ENCODE measurements around the gene CRHR2. TPM values are rescaled to one million over a fixed set of nuclear protein-coding genes. Genes with fewer than 3 reads are reported as not detected.

The CRHR2 gene
- total and polyA plus RNA-seq, 2 donors (not counting 1 experiment from before 2014, with no cell fraction given): not detected

DNA sequence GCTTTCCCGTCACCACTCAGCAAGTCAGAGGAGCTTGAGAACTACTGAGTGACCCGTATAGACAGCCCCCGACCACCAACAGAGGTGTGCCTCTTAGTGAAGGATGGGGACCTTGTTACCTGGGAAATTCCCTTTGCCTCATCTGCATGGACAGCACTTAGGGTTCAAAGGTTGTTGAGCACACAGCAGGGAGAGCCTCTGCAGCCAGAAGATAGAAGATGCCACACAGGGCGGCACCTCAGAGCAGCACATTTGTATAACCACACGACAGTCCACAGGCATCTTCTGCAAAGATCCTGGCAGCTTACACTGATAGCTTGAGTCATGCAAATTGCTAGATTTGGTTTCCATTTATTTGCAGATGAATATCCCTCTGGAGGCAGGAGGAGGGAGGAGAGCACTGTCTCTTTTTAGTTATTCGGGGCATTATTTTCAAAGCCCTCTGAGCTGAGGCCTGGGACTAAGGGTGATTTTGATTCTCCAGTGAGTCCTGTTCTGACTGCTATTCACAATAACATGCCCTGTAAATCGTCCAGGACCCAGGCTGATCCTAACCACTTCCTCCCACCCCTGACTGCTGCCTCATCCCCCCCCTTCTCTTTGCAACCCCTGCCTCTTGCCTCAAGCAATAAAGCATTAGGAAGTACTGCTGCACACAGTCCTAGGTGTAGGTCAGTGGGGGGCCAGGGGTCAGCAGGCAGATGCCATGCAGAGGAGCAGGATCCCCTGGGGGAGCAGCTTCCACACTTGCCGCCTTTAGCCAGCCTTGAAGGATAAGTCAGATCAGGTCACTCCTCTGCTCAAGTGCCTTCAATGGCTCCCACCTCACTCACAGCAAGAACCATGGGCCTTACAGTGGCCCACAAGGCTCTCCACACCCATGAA lies 45.0 kb upstream of the CRHR2 start:
- no peak for DNase-seq (ENCODE audit: low read depth in 2 of 2)
- Histone ChIP-seq H3K79me2 (ENCODE audit: control insufficient read depth, insufficient read depth, low read length) (no peaks in the 10 kb centered on the region), H3K27me3 (ENCODE audit: control insufficient read depth, insufficient read depth, low read length) (peaks cover 16% of the 10 kb centered on the region)

GRCh38 chr7:30726296-30727006 lies 44.2 kb upstream of the CRHR2 start:
- H3K27ac ChIP-seq (ENCODE audit: insufficient read depth, low read length): no peak overlapping the region
- no peak overlapping the region for H3K4me2 ChIP-seq (ENCODE audit: extremely low read depth, insufficient read depth, low read length)
- peaks cover 16% of the 10 kb centered on the region for H3K27me3 ChIP-seq (ENCODE audit: control insufficient read depth, insufficient read depth, low read length)
- no peak overlapping the region for H3K9ac ChIP-seq (ENCODE audit: insufficient read depth, low read length)
- H3K4me1 ChIP-seq (ENCODE audit: control insufficient read depth, extremely low read depth, insufficient read depth, low read length): no peaks in the 10 kb centered on the region
- H3K79me2 ChIP-seq (ENCODE audit: control insufficient read depth, insufficient read depth, low read length): no peaks in the 10 kb centered on the region
- H4K20me1 ChIP-seq (ENCODE audit: control insufficient read depth, extremely low read depth, insufficient read depth, low read length): no peaks in the 10 kb centered on the region
- H3K36me3 ChIP-seq (ENCODE audit: control insufficient read depth, insufficient read depth, low read length): no peaks in the 10 kb centered on the region
- no peak overlapping the region for H3K4me3 ChIP-seq (replicated peaks in 1 of 4; ENCODE audit: control extremely low read depth in 1 of 4, insufficient read depth in 1 of 4, low read depth in 3 of 4, low read length in 4 of 4)
- no peak for TF ChIP-seq EZH2 (IDR thresholded peaks at IDR 0.05; ENCODE audit: low read length, missing control alignments)
- TF ChIP-seq CTCF (conservative IDR thresholded peaks at IDR 0.05 in 1 of 2, IDR thresholded peaks at IDR 0.05 in 1 of 2; ENCODE audit: low read depth in 1 of 2, low read length in 2 of 2): no peak
- no peak overlapping the region for H2AFZ ChIP-seq (ENCODE audit: low read length)
- H3K9me3 ChIP-seq (ENCODE audit: control insufficient read depth, insufficient read depth, low read depth, low read length): no peaks in the 10 kb centered on the region
- no peak for DNase-seq (ENCODE audit: low read depth in 2 of 2)

More for the DNA sequence above, 45.0 kb upstream of the CRHR2 start:
- Histone ChIP-seq H4K20me1 (ENCODE audit: control insufficient read depth, extremely low read depth, insufficient read depth, low read length) (no peaks in the 10 kb centered on the region), H3K4me1 (ENCODE audit: control insufficient read depth, extremely low read depth, insufficient read depth, low read length) (no peaks in the 10 kb centered on the region), H3K27ac (ENCODE audit: insufficient read depth, low read length) (no peak overlapping the region), H3K4me2 (ENCODE audit: extremely low read depth, insufficient read depth, low read length) (no peak overlapping the region), H3K4me3 (replicated peaks in 1 of 4; ENCODE audit: control extremely low read depth in 1 of 4, insufficient read depth in 1 of 4, low read depth in 3 of 4, low read length in 4 of 4) (no peak overlapping the region), H3K9me3 (ENCODE audit: control insufficient read depth, insufficient read depth, low read depth, low read length) (no peaks in the 10 kb centered on the region), H2AFZ (ENCODE audit: low read length) (no peak overlapping the region), H3K9ac (ENCODE audit: insufficient read depth, low read length) (no peak overlapping the region), H3K36me3 (ENCODE audit: control insufficient read depth, insufficient read depth, low read length) (no peaks in the 10 kb centered on the region)
- TF ChIP-seq EZH2 (IDR thresholded peaks at IDR 0.05; ENCODE audit: low read length, missing control alignments) (no peak), CTCF (conservative IDR thresholded peaks at IDR 0.05 in 1 of 2, IDR thresholded peaks at IDR 0.05 in 1 of 2; ENCODE audit: low read depth in 1 of 2, low read length in 2 of 2) (no peak)

DNA sequence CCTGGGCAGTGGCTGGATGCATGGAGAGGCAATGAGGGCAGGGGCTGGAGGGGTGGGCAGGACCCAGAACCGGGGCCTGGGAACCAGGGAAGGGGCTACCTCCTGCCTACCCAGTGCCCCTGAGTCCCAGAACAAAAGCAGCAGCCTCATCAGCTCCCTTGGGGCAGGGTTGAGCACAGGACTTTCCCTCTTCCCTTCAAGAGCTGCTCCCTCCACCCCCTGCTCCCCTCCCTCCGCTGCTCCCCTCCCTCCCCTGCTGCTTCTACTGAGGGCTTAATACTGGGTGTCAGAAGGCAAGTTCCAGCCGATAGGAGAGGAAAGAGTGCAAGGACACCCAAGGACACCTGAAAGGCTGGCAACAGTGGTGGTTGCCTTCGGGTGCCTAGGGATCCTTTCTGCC lies 41.5 kb upstream of the CRHR2 start:
- H3K9me3 ChIP-seq (ENCODE audit: control insufficient read depth, insufficient read depth, low read depth, low read length): no peaks in the 10 kb centered on the region
- no peak for TF ChIP-seq CTCF (conservative IDR thresholded peaks at IDR 0.05 in 1 of 2, IDR thresholded peaks at IDR 0.05 in 1 of 2; ENCODE audit: low read depth in 1 of 2, low read length in 2 of 2)
- no peak for TF ChIP-seq EZH2 (IDR thresholded peaks at IDR 0.05; ENCODE audit: low read length, missing control alignments)
- no peak for DNase-seq (ENCODE audit: low read depth in 2 of 2)
- no peak overlapping the region for H3K4me3 ChIP-seq (replicated peaks in 1 of 4; ENCODE audit: control extremely low read depth in 1 of 4, insufficient read depth in 1 of 4, low read depth in 3 of 4, low read length in 4 of 4)
- H3K4me2 ChIP-seq (ENCODE audit: extremely low read depth, insufficient read depth, low read length): no peak overlapping the region
- H3K4me1 ChIP-seq (ENCODE audit: control insufficient read depth, extremely low read depth, insufficient read depth, low read length): no peaks in the 10 kb centered on the region
- no peak overlapping the region for H3K9ac ChIP-seq (ENCODE audit: insufficient read depth, low read length)
- H3K27me3 ChIP-seq (ENCODE audit: control insufficient read depth, insufficient read depth, low read length): peaks cover 6% of the 10 kb centered on the region
- H3K79me2 ChIP-seq (ENCODE audit: control insufficient read depth, insufficient read depth, low read length): no peaks in the 10 kb centered on the region
- no peak overlapping the region for H2AFZ ChIP-seq (ENCODE audit: low read length)
- H3K27ac ChIP-seq (ENCODE audit: insufficient read depth, low read length): no peak overlapping the region
- H4K20me1 ChIP-seq (ENCODE audit: control insufficient read depth, extremely low read depth, insufficient read depth, low read length): no peaks in the 10 kb centered on the region
- H3K36me3 ChIP-seq (ENCODE audit: control insufficient read depth, insufficient read depth, low read length): no peaks in the 10 kb centered on the region

Measured in fibroblast of lung (primary cell).